IMR-90 (cell line): ENCODE results near the gene KRTAP10-11. TPM values are rescaled to one million over a fixed set of nuclear protein-coding genes. Genes with fewer than 3 reads are reported as not detected.

ENCODE experiments used
- ATAC-seq: fragments of 200-7000 bp; cut with Tn5 transposase; 2 replicates; pipeline ENCODE4 v1.9.1; 2020; ENCODE audit warnings: low read depth, mild to moderate bottlenecking, moderate library complexity
- BruUV-seq: library from RNA; stranded (reverse); fragments of 400-500 nt; replicated peaks from 2 replicates; lab custom pipeline; 2021; lab: Mats Ljungman, UMichigan
- CTCF ChIA-PET: fragments of 300-600 bp; formaldehyde crosslinking; extraction: SDS; loops from one replicate; lab custom pipeline; 2021; ENCODE audit warnings: antibody characterized with exemption; lab: Yijun Ruan, JAX
- POLR2A ChIA-PET: fragments of 300-600 bp; sonication (Branson Sonifier 250); formaldehyde crosslinking; loops from one replicate; lab custom pipeline; 2022; ENCODE audit warnings: antibody characterized with exemption; ENCODE audit not compliant: unreplicated experiment; lab: Charles Lee
- DNase-seq: peaks from one replicate; pipeline ENCODE4 v3.0.0; 2013
- H2AFZ ChIP-seq: replicated peaks from 2 replicates; pipeline ENCODE3; 2013; ENCODE audit warnings: low read length, mild to moderate bottlenecking; ENCODE audit not compliant: poor library complexity
- H2AK5ac ChIP-seq: 2 replicates; pipeline ENCODE4 v1.6.1; 2013; ENCODE audit warnings: low read depth, low read length, inconsistent platforms
- H2AK9ac ChIP-seq: replicated peaks from 2 replicates; pipeline ENCODE3; 2013; ENCODE audit warnings: mild to moderate bottlenecking, low read depth, low read length, moderate library complexity; ENCODE audit not compliant: poor library complexity
- H2BK120ac ChIP-seq: 2 replicates; pipeline ENCODE4 v1.6.1; 2013; ENCODE audit warnings: low read depth, low read length, inconsistent platforms
- H2BK15ac ChIP-seq: 3 replicates; pipeline ENCODE4 v1.6.1; 2013; ENCODE audit warnings: low read depth, low read length, inconsistent platforms
- H2BK20ac ChIP-seq: 2 replicates; pipeline ENCODE4 v1.6.1; 2013; ENCODE audit warnings: low read depth, mild to moderate bottlenecking, inconsistent platforms, low read length, moderate library complexity
- H2BK5ac ChIP-seq: 2 replicates; pipeline ENCODE4 v1.6.1; 2013; ENCODE audit warnings: mild to moderate bottlenecking, low read depth, low read length, inconsistent platforms; ENCODE audit not compliant: poor library complexity, severe bottlenecking
- H3K14ac ChIP-seq: replicated peaks from 2 replicates; pipeline ENCODE4 v1.6.1; 2013; ENCODE audit warnings: low read depth, low read length, inconsistent platforms
- H3K18ac ChIP-seq: 2 replicates; pipeline ENCODE4 v1.6.1; 2013; ENCODE audit warnings: low read depth, low read length, control low read depth
- H3K23ac ChIP-seq: 2 replicates; pipeline ENCODE4 v1.6.1; 2013; ENCODE audit warnings: low read depth, low read length, inconsistent platforms
- H3K27ac ChIP-seq: 2 replicates; pipeline ENCODE4 v1.5.1; 2013; ENCODE audit warnings: mild to moderate bottlenecking, control low read depth, low read length; ENCODE audit not compliant: insufficient read depth
- H3K27me3 ChIP-seq: 2 replicates; pipeline ENCODE4 v1.6.1; 2013; ENCODE audit warnings: low read length; ENCODE audit not compliant: control insufficient read depth, insufficient read depth
- H3K36me3 ChIP-seq: 2 replicates; pipeline ENCODE4 v1.6.1; 2013; ENCODE audit warnings: low read length, mixed read lengths; ENCODE audit not compliant: control insufficient read depth, insufficient read depth
- H3K4ac ChIP-seq: 2 replicates; pipeline ENCODE4 v1.6.1; 2013; ENCODE audit warnings: low read depth, low read length, inconsistent platforms
- H3K4me1 ChIP-seq: 2 replicates; pipeline ENCODE4 v1.6.1; 2013; ENCODE audit warnings: low read length, mixed read lengths; ENCODE audit not compliant: control insufficient read depth, insufficient read depth
- H3K4me2 ChIP-seq: 2 replicates; pipeline ENCODE4 v1.6.1; 2013; ENCODE audit warnings: low read depth, mild to moderate bottlenecking, control low read depth, low read length, moderate library complexity
- H3K4me3 ChIP-seq: 2 replicates; pipeline ENCODE4 v1.5.1; 2013; ENCODE audit warnings: low read depth, mild to moderate bottlenecking, control low read depth, low read length, moderate library complexity; ENCODE audit not compliant: insufficient read depth
- H3K56ac ChIP-seq: 2 replicates; pipeline ENCODE4 v1.6.1; 2013; ENCODE audit warnings: low read length, inconsistent platforms; ENCODE audit not compliant: insufficient read depth; ENCODE audit errors: extremely low read depth
- H3K79me1 ChIP-seq, 2 experiments: 2 replicates each; pipeline ENCODE4 v1.6.1; 2013; ENCODE audit warnings: low read length in 2 of 2, inconsistent platforms in 1 of 2, low read depth in 1 of 2
- H3K9ac ChIP-seq: 2 replicates; pipeline ENCODE4 v1.6.1; 2013; ENCODE audit warnings: low read depth, low read length, control low read depth
- H3K9me1 ChIP-seq: 2 replicates; pipeline ENCODE4 v1.6.1; 2013; ENCODE audit warnings: low read length, inconsistent platforms; ENCODE audit not compliant: insufficient read depth
- H3K9me3 ChIP-seq: 2 replicates; pipeline ENCODE4 v1.6.1; 2013; ENCODE audit warnings: low read length; ENCODE audit not compliant: control insufficient read depth, insufficient read depth
- H4K20me1 ChIP-seq: 2 replicates; pipeline ENCODE4 v1.6.1; 2013; ENCODE audit warnings: low read length, inconsistent platforms; ENCODE audit not compliant: insufficient read depth
- H4K5ac ChIP-seq: 2 replicates; pipeline ENCODE4 v1.6.1; 2013; ENCODE audit warnings: mild to moderate bottlenecking, low read depth, low read length, control low read depth
- H4K8ac ChIP-seq, 2 experiments: 2 replicates each; pipeline ENCODE4 v1.6.1; 2013; ENCODE audit warnings: low read depth in 2 of 2, low read length in 2 of 2, control low read depth in 1 of 2, inconsistent platforms in 1 of 2
- H4K91ac ChIP-seq: 2 replicates; pipeline ENCODE4 v1.6.1; 2013; ENCODE audit warnings: low read depth, low read length, inconsistent platforms; ENCODE audit not compliant: insufficient read depth
- BHLHE40 ChIP-seq: fragments of 150-350 bp; IDR thresholded peaks from 2 replicates; pipeline ENCODE4 v1.6.1; 2016; ENCODE audit warnings: mild to moderate bottlenecking, low read depth, low read length
- CEBPB ChIP-seq: IDR thresholded peaks from 2 replicates; pipeline ENCODE4 v1.6.1; 2012; ENCODE audit warnings: low read depth, low read length, improper control_type of control experiment
- CHD1 ChIP-seq: IDR thresholded peaks from 2 replicates; pipeline ENCODE4 v1.6.1; 2012; ENCODE audit warnings: low read depth, low read length, improper control_type of control experiment
- CTCF ChIP-seq: conservative IDR thresholded peaks from 2 replicates; pipeline ENCODE4 v1.5.1; 2012; ENCODE audit warnings: mild to moderate bottlenecking, low read depth, low read length, improper control_type of control experiment
- FOS ChIP-seq: fragments of 150-350 bp; IDR thresholded peaks from 2 replicates; pipeline ENCODE4 v1.6.1; 2016; ENCODE audit warnings: low read depth, low read length
- MAFK ChIP-seq: IDR thresholded peaks from 2 replicates; pipeline ENCODE4 v1.6.1; 2012; ENCODE audit warnings: low read depth, low read length, improper control_type of control experiment
- MAZ ChIP-seq: IDR thresholded peaks from 2 replicates; pipeline ENCODE4 v1.6.1; 2012; ENCODE audit warnings: low read depth, mild to moderate bottlenecking, low read length, improper control_type of control experiment, moderate library complexity, borderline replicate concordance
- MXI1 ChIP-seq: IDR thresholded peaks from 2 replicates; pipeline ENCODE4 v1.6.1; 2012; ENCODE audit warnings: low read depth, mild to moderate bottlenecking, low read length, moderate library complexity, borderline replicate concordance
- NFE2L2 ChIP-seq: fragments of 150-350 bp; IDR thresholded peaks from 2 replicates; pipeline ENCODE4 v1.6.1; 2016; ENCODE audit warnings: low read depth, mild to moderate bottlenecking, low read length
- POLR2A ChIP-seq: IDR thresholded peaks from 2 replicates; pipeline ENCODE4 v1.6.1; 2012; ENCODE audit warnings: mild to moderate bottlenecking, low read depth, low read length
- RAD21 ChIP-seq: IDR thresholded peaks from 2 replicates; pipeline ENCODE4 v1.6.1; 2012; ENCODE audit warnings: low read length, improper control_type of control experiment
- RCOR1 ChIP-seq: IDR thresholded peaks from 2 replicates; pipeline ENCODE4 v1.6.1; 2012; ENCODE audit warnings: mild to moderate bottlenecking, low read length, improper control_type of control experiment; ENCODE audit not compliant: insufficient replicate concordance
- RFX5 ChIP-seq: IDR thresholded peaks from 2 replicates; pipeline ENCODE4 v1.8.0; 2012; ENCODE audit warnings: low read depth, mild to moderate bottlenecking, low read length, moderate library complexity
- SMC3 ChIP-seq: fragments of 150-350 bp; IDR thresholded peaks from 2 replicates; pipeline ENCODE4 v1.6.1; 2016; ENCODE audit warnings: low read depth, mild to moderate bottlenecking, antibody characterized with exemption, low read length, moderate library complexity
- WGBS, 2 experiments: methylation state at CpG; one replicate each; pipeline versions ENCODE4 v1.1.5 to v1.1.7; 2013; ENCODE audit warnings: missing lambda C conversion rate in 2 of 2; ENCODE audit not compliant: insufficient read length in 1 of 2; ENCODE audit errors: extremely low coverage in 2 of 2; 5-methylcytosine and 5-hydroxymethylcytosine counted together
- dilution Hi-C: fragments of 300-500 bp; cut with HindIII; formaldehyde crosslinking; loops from one replicate; pipeline ENCODE4 v1.14.3; 2018; ENCODE audit warnings: low sequenced_read_pairs; ENCODE audit not compliant: unreplicated experiment
- in situ Hi-C: fragments of 300-500 bp; cut with MboI; formaldehyde crosslinking; loops from 3 replicates; pipeline ENCODE4 v1.14.3; 2019; ENCODE audit warnings: low sequenced_read_pairs, inconsistent platforms, mixed read lengths
- intact Hi-C: fragments of 100-400 bp; cut with micrococcal nuclease; formaldehyde crosslinking; loops from 2 replicates; pipeline ENCODE4 v1.10.0; 2022
- polyA plus RNA-seq, 3 experiments: library from polyadenylated mRNA; depleted of rRNA; stranded (reverse); fragments of >200 nt; gene quantifications; 2 replicates each; pipeline ENCODE4 v1.2.3, GENCODE V29; 2012; ENCODE audit warnings: low replicate concordance in 1 of 3
- total RNA-seq: library from RNA; depleted of rRNA; stranded (reverse); fragments of >200 nt; gene quantifications from 2 replicates; pipeline ENCODE4 v1.2.3, GENCODE V29; 2012
- TF ChIP-seq, protein P1 (sequence below): fragments of 150-350 bp; IDR thresholded peaks from 2 replicates; pipeline ENCODE4 v1.6.1; 2016; ENCODE audit warnings: low read depth, mild to moderate bottlenecking, low read length, moderate library complexity, borderline replicate concordance
- TF ChIP-seq, protein P2 (sequence below): fragments of 150-350 bp; IDR thresholded peaks from 2 replicates; pipeline ENCODE4 v1.6.1; 2017; ENCODE audit warnings: mild to moderate bottlenecking, antibody characterized with exemption, low read length, low read depth

KRTAP10-11 gene
- total and polyA plus RNA-seq, 2 of the 4 experiments (the other 2 are of a cell fraction), result not detected

DNA sequence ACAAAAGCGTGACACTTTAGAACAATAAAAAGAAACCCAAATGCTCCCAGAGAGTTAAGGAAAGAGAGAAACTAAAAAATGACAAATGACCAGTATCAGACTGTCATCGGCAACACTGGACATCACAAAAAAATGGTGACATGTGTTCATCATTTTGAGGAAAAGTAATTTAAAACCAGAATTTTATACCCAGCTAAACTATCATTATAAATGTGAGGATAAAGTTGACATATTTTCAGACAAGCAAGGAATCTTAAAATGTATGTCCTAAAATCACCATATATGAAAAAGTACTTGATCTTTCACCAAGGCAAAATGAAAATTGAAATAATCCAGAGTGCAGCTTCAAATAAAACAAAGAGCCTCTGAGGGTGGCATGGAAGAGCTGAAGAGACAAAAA lies 1.3 kb upstream of the KRTAP10-11 start:
- no CpG with 5 or more reads among the region's 2 CpGs for WGBS, 2 experiments
- TF ChIP-seq MAZ (no peak), CEBPB (no peak), SMC3 (no peak), MXI1 (no peak), MAFK (no peak), RAD21 (no peak), RCOR1 (no peak), CTCF (no peak), CHD1 (no peak), POLR2A (no peak), RFX5 (no peak), BHLHE40 (no peak), FOS (no peak), NFE2L2 (no peak)
- TF ChIP-seq, protein P1, sequence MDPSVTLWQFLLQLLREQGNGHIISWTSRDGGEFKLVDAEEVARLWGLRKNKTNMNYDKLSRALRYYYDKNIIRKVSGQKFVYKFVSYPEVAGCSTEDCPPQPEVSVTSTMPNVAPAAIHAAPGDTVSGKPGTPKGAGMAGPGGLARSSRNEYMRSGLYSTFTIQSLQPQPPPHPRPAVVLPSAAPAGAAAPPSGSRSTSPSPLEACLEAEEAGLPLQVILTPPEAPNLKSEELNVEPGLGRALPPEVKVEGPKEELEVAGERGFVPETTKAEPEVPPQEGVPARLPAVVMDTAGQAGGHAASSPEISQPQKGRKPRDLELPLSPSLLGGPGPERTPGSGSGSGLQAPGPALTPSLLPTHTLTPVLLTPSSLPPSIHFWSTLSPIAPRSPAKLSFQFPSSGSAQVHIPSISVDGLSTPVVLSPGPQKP, result no peak
- TF ChIP-seq, protein P2, sequence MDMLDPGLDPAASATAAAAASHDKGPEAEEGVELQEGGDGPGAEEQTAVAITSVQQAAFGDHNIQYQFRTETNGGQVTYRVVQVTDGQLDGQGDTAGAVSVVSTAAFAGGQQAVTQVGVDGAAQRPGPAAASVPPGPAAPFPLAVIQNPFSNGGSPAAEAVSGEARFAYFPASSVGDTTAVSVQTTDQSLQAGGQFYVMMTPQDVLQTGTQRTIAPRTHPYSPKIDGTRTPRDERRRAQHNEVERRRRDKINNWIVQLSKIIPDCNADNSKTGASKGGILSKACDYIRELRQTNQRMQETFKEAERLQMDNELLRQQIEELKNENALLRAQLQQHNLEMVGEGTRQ, result no peak
- H3K18ac ChIP-seq, result no peak overlapping the region
- no peak overlapping the region for H2AFZ ChIP-seq
- no peak overlapping the region for H3K4ac ChIP-seq
- no peaks in the 10 kb centered on the region for H3K4me1 ChIP-seq
- no peak overlapping the region for H3K27ac ChIP-seq
- H4K5ac ChIP-seq, result no peak overlapping the region
- H3K9me3 ChIP-seq, result peaks cover 10% of the 10 kb centered on the region
- no peak overlapping the region for H3K9ac ChIP-seq
- H3K23ac ChIP-seq, result no peak overlapping the region
- CTCF ChIA-PET, result no interaction called here
- H3K14ac ChIP-seq, result no peak overlapping the region
- H2BK120ac ChIP-seq, result no peak overlapping the region
- ATAC-seq (no peak), DNase-seq (no peak)
- no peaks in the 10 kb centered on the region; the same call in 1 of the 2 replicates for H3K27me3 ChIP-seq
- no peak overlapping the region for H2AK9ac ChIP-seq
- dilution Hi-C loops (no loop called here), in situ Hi-C loops (no loop called here), intact Hi-C loops (no loop called here)
- no peak overlapping the region for H2BK5ac ChIP-seq
- no peak overlapping the region for H2BK15ac ChIP-seq
- no TSS peak for BruUV-seq
- H4K20me1 ChIP-seq, result no peaks in the 10 kb centered on the region
- POLR2A ChIA-PET, result no interaction called here
- H3K4me3 ChIP-seq, result no peak overlapping the region
- no peaks in the 10 kb centered on the region for H3K79me1 ChIP-seq
- H4K91ac ChIP-seq, result no peak overlapping the region
- H3K56ac ChIP-seq, result no peak overlapping the region
- H2AK5ac ChIP-seq, result no peak overlapping the region
- no peaks in the 10 kb centered on the region for H3K36me3 ChIP-seq
- H3K4me2 ChIP-seq, result no peak overlapping the region
- H2BK20ac ChIP-seq, result no peak overlapping the region
- H4K8ac ChIP-seq, result no peak overlapping the region
- H3K9me1 ChIP-seq, result no peaks in the 10 kb centered on the region
